KMS-11 (cell line): ENCODE results near the gene HCN3.
A peak's percentile ranks its signal among the peaks of the same experiment; 100 is the strongest.
"Not testable (repeated sequence)": the region's sequence is repeated elsewhere in the genome, so short reads cannot be mapped to it uniquely, and the experiment has no call there.

ENCODE experiments used
- H2AFZ ChIP-seq: fragments of 200-600 bp; sonication (generic); 2 replicates; pipeline ENCODE4 v1.6.1; 2016; ENCODE audit warnings: antibody characterized with exemption, mixed run types, low read depth
- H3K27ac ChIP-seq: fragments of 200-600 bp; sonication (generic); 2 replicates; pipeline ENCODE4 v1.6.1; 2016; ENCODE audit warnings: mild to moderate bottlenecking, mixed run types
- H3K27me3 ChIP-seq: fragments of 200-600 bp; sonication (generic); 2 replicates; pipeline ENCODE4 v1.6.1; 2017; ENCODE audit warnings: mild to moderate bottlenecking, low read depth, mixed run types, moderate library complexity; ENCODE audit not compliant: insufficient read depth
- H3K36me3 ChIP-seq: fragments of 200-600 bp; sonication (generic); 2 replicates; pipeline ENCODE4 v1.6.1; 2017; ENCODE audit warnings: mild to moderate bottlenecking, mixed run types; ENCODE audit not compliant: insufficient read depth
- H3K4me1 ChIP-seq: fragments of 200-600 bp; sonication (generic); 2 replicates; pipeline ENCODE4 v1.6.1; 2016; ENCODE audit warnings: mild to moderate bottlenecking, low read depth, mixed run types; ENCODE audit not compliant: poor library complexity, severe bottlenecking
- H3K4me2 ChIP-seq: fragments of 200-600 bp; sonication (generic); 2 replicates; pipeline ENCODE4 v1.7.0; 2016; ENCODE audit warnings: mild to moderate bottlenecking, mixed run types
- H3K4me3 ChIP-seq: fragments of 200-600 bp; sonication (generic); IDR thresholded peaks from 2 replicates; pipeline ENCODE4 v1.6.1; 2017; ENCODE audit warnings: low read depth, low read length, mixed read lengths; ENCODE audit not compliant: insufficient read depth
- H3K79me2 ChIP-seq: fragments of 200-600 bp; sonication (generic); 2 replicates; pipeline ENCODE4 v1.6.1; 2016; ENCODE audit warnings: low read depth, mixed run types; ENCODE audit not compliant: insufficient read depth
- H3K9ac ChIP-seq: fragments of 200-600 bp; sonication (generic); 2 replicates; pipeline ENCODE4 v1.6.1; 2016; ENCODE audit warnings: mild to moderate bottlenecking, mixed run types
- H4K20me1 ChIP-seq: fragments of 200-600 bp; sonication (generic); 2 replicates; pipeline ENCODE4 v1.6.1; 2016; ENCODE audit warnings: mild to moderate bottlenecking, mixed run types; ENCODE audit not compliant: insufficient read depth
- CTCF ChIP-seq: fragments of 200-600 bp; sonication (generic); conservative IDR thresholded peaks from 2 replicates; pipeline ENCODE4 v1.6.1; 2017; ENCODE audit warnings: low read depth, mild to moderate bottlenecking, antibody characterized with exemption, low read length, moderate library complexity, mixed read lengths

The HCN3 gene

DNA sequence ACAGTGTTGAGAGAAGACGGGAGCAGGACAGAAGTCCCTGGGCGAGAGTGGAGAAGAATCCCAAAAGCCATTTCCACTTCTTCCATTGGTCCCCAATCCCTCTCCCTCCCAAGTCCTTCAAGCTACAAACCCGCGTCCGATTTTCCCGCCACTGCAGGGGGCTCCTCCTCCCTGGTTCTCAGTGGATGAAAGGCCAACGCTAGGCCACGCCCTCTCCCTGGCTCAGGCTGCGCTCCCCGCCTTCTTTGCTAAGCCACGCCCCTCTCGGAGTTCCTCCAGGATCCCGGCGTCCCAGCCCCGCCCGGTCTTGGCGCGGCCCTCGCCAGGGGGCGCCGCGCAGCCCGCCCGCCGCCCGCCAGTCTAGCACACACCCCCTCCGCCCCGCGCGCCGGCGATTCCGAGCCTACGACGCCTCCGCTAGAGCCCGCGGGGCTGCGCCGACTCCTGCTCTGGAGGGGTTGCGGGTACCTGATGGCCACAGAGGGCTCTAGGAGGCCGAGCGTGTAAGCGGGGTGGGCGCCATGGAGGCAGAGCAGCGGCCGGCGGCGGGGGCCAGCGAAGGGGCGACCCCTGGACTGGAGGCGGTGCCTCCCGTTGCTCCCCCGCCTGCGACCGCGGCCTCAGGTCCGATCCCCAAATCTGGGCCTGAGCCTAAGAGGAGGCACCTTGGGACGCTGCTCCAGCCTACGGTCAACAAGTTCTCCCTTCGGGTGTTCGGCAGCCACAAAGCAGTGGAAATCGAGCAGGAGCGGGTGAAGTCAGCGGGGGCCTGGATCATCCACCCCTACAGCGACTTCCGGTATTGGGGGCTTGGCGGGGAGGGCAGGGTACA, at the start of gene HCN3:
Gene HCN3 (plus strand): TSS at position 394 of the 832 bp plus-strand sequence. CDS start 128 bp downstream, at position 522.
- H3K79me2 ChIP-seq = peaks cover 8% of the 10 kb centered on the region
- H3K36me3 ChIP-seq = no peaks in the 10 kb centered on the region
- peak within 1 kb of the TSS; percentile 90 for H2AFZ ChIP-seq
- H3K4me1 ChIP-seq = peaks cover 30% of the 10 kb centered on the region
- H3K4me2 ChIP-seq = peak within 1 kb of the TSS; percentile 99
- TF ChIP-seq CTCF = peak; percentile 88
- H3K27ac ChIP-seq = no peak within 1 kb of the TSS
- H4K20me1 ChIP-seq = no peaks in the 10 kb centered on the region
- H3K9ac ChIP-seq = no peak within 1 kb of the TSS
- peaks cover 4% of the 10 kb centered on the region for H3K27me3 ChIP-seq
- peak within 1 kb of the TSS; percentile 99 for H3K4me3 ChIP-seq

DNA sequence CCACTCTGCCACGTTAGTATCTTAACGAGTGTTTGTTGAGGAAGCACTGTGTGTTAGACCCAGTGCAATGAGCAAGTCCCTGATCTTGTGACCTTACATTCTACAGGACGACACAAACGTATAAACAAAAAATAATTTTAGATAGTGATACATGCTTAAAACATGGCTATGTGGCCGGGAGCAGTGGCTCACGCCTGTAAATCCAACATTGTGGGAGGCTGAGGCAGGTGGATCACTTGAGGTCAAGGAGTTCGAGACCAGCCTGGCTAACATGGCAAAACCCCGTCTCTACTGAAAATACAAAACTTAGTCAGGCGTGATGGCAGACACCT, 49.2 kb upstream of the HCN3 start:
- H3K4me2 ChIP-seq = peak overlapping the region; percentile 44
- H3K79me2 ChIP-seq = peaks cover 19% of the 10 kb centered on the region
- no peak overlapping the region for H3K4me3 ChIP-seq
- no peaks in the 10 kb centered on the region for H4K20me1 ChIP-seq
- H3K36me3 ChIP-seq = no peaks in the 10 kb centered on the region
- H3K27me3 ChIP-seq = peaks cover 8% of the 10 kb centered on the region; the same call in 1 of the 2 replicates
- TF ChIP-seq CTCF = no peak
- peak overlapping the region; percentile 2; the same call in 1 of the 2 replicates for H3K27ac ChIP-seq
- H3K4me1 ChIP-seq = peaks cover 20% of the 10 kb centered on the region
- H3K9ac ChIP-seq = peak overlapping the region; percentile 16; the same call in 1 of the 2 replicates
- H2AFZ ChIP-seq = peak overlapping the region; percentile 68

- not testable (repeated sequence) for H3K4me3 ChIP-seq, H3K27me3 ChIP-seq, H3K4me2 ChIP-seq, H3K9ac ChIP-seq, H3K36me3 ChIP-seq, H3K27ac ChIP-seq, H3K4me1 ChIP-seq, H3K79me2 ChIP-seq, H2AFZ ChIP-seq, H4K20me1 ChIP-seq
Observed at GRCh38 chr1:155231302-155231701, 46.0 kb upstream of the HCN3 start.

GRCh38 chr1:155232001-155232978, 45.0 kb upstream of the HCN3 start:
- H3K27ac ChIP-seq, H3K4me3 ChIP-seq, H4K20me1 ChIP-seq: not testable (repeated sequence)

DNA sequence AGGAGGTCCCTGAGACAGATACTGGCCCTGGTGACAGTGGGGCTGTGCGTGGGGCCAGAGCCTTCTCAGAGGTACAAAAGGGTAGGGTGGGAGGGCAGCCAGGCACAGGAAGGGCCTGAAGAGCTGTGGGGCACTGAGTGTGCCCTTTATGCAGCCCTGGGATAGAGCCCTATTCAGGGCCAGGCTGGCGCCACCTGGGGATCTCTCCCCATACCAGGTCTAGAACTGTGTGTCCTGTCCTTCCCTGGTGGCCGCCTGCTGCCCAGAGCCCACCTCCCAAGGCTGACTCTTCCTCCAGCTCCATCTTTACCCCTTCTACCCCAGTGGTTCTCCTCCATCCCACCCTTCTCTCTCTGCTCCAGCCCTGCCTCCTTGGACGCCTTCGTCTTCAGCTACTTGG, 43.8 kb upstream of the HCN3 start:
- not testable (repeated sequence) for H3K4me3 ChIP-seq, H3K36me3 ChIP-seq, H3K27ac ChIP-seq, H3K4me1 ChIP-seq, H3K79me2 ChIP-seq, H4K20me1 ChIP-seq, H2AFZ ChIP-seq, H3K27me3 ChIP-seq, H3K4me2 ChIP-seq, H3K9ac ChIP-seq

More at GRCh38 chr1:155232001-155232978, 45.0 kb upstream of the HCN3 start:
- H3K27me3 ChIP-seq, H3K79me2 ChIP-seq, H3K4me1 ChIP-seq, H3K4me2 ChIP-seq, H2AFZ ChIP-seq, H3K36me3 ChIP-seq, H3K9ac ChIP-seq: not testable (repeated sequence)

DNA sequence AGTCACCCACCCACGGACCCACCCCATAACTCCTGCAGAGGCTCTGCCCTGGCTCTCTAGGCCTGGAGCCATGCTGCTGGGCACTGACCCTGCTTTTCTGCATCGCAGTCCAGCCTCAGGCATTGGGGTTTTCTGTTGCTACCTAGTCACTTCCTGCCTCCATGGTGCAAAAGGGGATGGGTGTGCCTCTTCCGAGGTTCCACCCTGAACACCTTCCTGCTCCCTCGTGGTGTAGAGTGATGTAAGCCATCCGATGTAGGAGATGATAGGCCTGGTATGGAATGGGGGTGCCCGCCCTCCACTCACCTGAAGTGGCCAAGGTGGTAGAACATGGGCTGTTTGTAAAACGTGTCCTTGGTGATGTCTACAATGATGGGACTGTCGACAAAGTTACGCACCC, 41.9 kb upstream of the HCN3 start:
- not testable (repeated sequence) for H3K79me2 ChIP-seq, H3K4me1 ChIP-seq, H3K4me2 ChIP-seq, H3K27me3 ChIP-seq, H3K27ac ChIP-seq, H3K9ac ChIP-seq, H3K36me3 ChIP-seq, H4K20me1 ChIP-seq, H2AFZ ChIP-seq, H3K4me3 ChIP-seq
